ENCODE measurements around the gene FIGNL2.

Gene FIGNL2

GRCh38 chr12:51785906-51786305, 62.6 kb downstream of the FIGNL2 start:
- no peak overlapping the region for H3K27ac ChIP-seq
- TF ChIP-seq ZFX (IDR thresholded peaks at IDR 0.05) (no peak), CTCF (conservative IDR thresholded peaks at IDR 0.05) (no peak)

- TF ChIP-seq CTCF (conservative IDR thresholded peaks at IDR 0.05) (no peak), ZFX (IDR thresholded peaks at IDR 0.05) (no peak)
- no peak overlapping the region for H3K27ac ChIP-seq
Measured at GRCh38 chr12:51784688-51785087, 63.8 kb downstream of the FIGNL2 start.

GRCh38 chr12:51779876-51780275, 68.6 kb downstream of the FIGNL2 start:
- TF ChIP-seq ZFX (IDR thresholded peaks at IDR 0.05) (no peak), CTCF (conservative IDR thresholded peaks at IDR 0.05) (no peak)
- no peak overlapping the region for H3K27ac ChIP-seq

- TF ChIP-seq ZFX (IDR thresholded peaks at IDR 0.05) (no peak), CTCF (conservative IDR thresholded peaks at IDR 0.05) (no peak)
- no peak overlapping the region for H3K27ac ChIP-seq
Measured at GRCh38 chr12:51777973-51778372, 70.5 kb downstream of the FIGNL2 start.

- no peak overlapping the region for H3K27ac ChIP-seq
- no peak for TF ChIP-seq CTCF (conservative IDR thresholded peaks at IDR 0.05)
Measured at GRCh38 chr12:51777457-51777856, 71.1 kb downstream of the FIGNL2 start.

- TF ChIP-seq CTCF (conservative IDR thresholded peaks at IDR 0.05) (no peak), ZFX (IDR thresholded peaks at IDR 0.05) (no peak)
- no peak overlapping the region for H3K27ac ChIP-seq
Measured at GRCh38 chr12:51774933-51775332, 73.6 kb downstream of the FIGNL2 start.

DNA sequence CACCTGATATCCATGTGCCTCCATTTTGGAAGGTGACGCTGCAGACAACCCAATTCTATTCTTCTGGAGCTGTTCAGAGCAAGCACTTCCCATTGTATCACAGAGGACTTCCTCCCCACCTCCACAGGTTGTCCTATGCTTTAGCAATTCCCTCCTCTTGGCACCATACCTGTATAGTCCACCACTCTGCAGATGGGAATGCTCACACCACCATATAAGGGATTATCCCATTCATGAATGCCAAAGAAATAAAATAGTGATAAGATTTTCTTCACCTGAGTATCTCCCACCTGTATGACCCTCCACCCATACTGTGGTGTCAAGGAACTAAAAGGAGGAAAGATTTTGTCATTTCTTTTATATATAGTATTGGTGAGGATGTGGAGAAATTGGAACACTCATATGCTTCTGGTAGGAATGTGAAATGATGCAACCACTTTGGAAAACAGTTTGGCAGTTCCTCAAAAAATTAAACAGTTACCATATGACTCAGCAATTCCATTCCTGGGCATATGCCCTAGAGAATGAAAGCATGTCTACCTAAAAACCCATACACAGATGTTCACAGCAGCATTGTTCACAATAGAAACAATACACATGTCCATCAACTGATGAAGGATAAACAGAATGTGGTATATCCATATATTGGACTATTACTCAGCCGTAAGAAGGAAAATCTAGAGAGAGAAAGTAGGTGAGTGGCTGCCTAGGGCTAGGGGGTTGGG, 75.2 kb downstream of the FIGNL2 start:
- no peak overlapping the region for H3K27ac ChIP-seq
- TF ChIP-seq ZFX (IDR thresholded peaks at IDR 0.05): no peak
- no peak for TF ChIP-seq CTCF (conservative IDR thresholded peaks at IDR 0.05)
